OCI-LY7 (cell line): ENCODE results near the gene LIPT2.

ENCODE experiments used
- EZH2phosphoT487 ChIP-seq: fragments of 200-600 bp; sonication (generic); IDR thresholded peaks from 2 replicates; pipeline ENCODE4 v1.6.1; 2018; ENCODE audit warnings: low read depth, borderline replicate concordance, mild to moderate bottlenecking, mixed run types, antibody characterized with exemption, low read length, moderate library complexity, mixed read lengths
- TF ChIP-seq, protein P1 (sequence below): fragments of 200-600 bp; sonication (generic); conservative IDR thresholded peaks from 2 replicates; pipeline ENCODE4 v1.5.1; 2014; ENCODE audit warnings: mild to moderate bottlenecking, antibody characterized with exemption, low read length, moderate library complexity, mixed read lengths

DNA sequence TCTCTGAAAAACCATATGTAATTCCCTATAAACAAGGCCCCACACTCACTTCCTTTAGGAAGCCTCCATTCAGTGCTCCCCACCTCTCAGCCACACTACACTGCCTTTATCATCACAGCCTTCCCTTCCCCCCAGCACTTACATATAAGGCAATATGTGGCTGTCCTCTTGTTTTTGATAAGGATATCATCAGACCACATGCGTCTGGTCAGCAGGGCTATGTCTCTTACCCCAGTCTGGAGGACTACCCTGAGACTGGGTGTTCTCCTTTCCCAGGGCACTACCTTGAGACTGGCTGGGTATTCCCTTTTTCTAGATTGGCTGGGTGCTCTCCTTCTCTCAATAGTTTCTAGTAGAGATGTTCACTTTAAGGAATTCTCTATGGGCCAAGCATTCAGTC is 33.9 kb downstream of the LIPT2 start:
- TF ChIP-seq, protein P1, sequence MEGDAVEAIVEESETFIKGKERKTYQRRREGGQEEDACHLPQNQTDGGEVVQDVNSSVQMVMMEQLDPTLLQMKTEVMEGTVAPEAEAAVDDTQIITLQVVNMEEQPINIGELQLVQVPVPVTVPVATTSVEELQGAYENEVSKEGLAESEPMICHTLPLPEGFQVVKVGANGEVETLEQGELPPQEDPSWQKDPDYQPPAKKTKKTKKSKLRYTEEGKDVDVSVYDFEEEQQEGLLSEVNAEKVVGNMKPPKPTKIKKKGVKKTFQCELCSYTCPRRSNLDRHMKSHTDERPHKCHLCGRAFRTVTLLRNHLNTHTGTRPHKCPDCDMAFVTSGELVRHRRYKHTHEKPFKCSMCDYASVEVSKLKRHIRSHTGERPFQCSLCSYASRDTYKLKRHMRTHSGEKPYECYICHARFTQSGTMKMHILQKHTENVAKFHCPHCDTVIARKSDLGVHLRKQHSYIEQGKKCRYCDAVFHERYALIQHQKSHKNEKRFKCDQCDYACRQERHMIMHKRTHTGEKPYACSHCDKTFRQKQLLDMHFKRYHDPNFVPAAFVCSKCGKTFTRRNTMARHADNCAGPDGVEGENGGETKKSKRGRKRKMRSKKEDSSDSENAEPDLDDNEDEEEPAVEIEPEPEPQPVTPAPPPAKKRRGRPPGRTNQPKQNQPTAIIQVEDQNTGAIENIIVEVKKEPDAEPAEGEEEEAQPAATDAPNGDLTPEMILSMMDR: no peak
- no peak for TF ChIP-seq EZH2phosphoT487
